Adrenal gland (tissue), 12 donors: ENCODE data around the gene SHF. TPM values are rescaled to one million over a fixed set of nuclear protein-coding genes. Genes with fewer than 3 reads are reported as not detected.

Source experiments
- DNase-seq, 7 donors: peaks; one replicate each; pipeline ENCODE4 v3.0.0-alpha.2; 2019 to 2020
- H3K27ac ChIP-seq, 5 donors: fragments of 200-600 bp; sonication (generic) in 4 of 5; 1 replicate in 3 of 5; 2 replicates in 2 of 5; pipeline versions ENCODE4 v1.5.1 to v1.8.0; 2016 to 2020; ENCODE audit warnings: mild to moderate bottlenecking in 1 of 5
- H3K27me3 ChIP-seq: fragments of 200-600 bp; 2 replicates; pipeline ENCODE4 v1.8.0; 2021
- H3K36me3 ChIP-seq, 2 donors: fragments of 200-600 bp; replicated peaks in 1 of 2; 1 replicate in 1 of 2; 2 replicates in 1 of 2; pipeline versions ENCODE4 v1.5.1 to v1.8.0; 2018 to 2022
- H3K4me1 ChIP-seq, 2 donors: fragments of 200-600 bp; replicated peaks in 1 of 2; 1 replicate in 1 of 2; 2 replicates in 1 of 2; pipeline versions ENCODE4 v1.5.1 to v1.8.0; 2018 to 2021
- H3K4me3 ChIP-seq, 4 donors: fragments of 200-600 bp; sonication (generic) in 3 of 4; one replicate each; pipeline ENCODE4 v1.5.1; 2016 to 2018
- H3K9me3 ChIP-seq, 3 donors: fragments of 200-600 bp; sonication (generic) in 1 of 3; replicated peaks in 1 of 3; 1 replicate in 2 of 3; 2 replicates in 1 of 3; pipeline versions ENCODE4 v1.5.1 to v1.8.0; 2016 to 2021
- CTCF ChIP-seq, 6 experiments: fragments of 450-650 bp in 4 of 6; fragments of 200-600 bp in 2 of 6; sonication (generic) in 1 of 6; IDR thresholded peaks; 1 replicate in 5 of 6; 2 replicates in 1 of 6; pipeline versions ENCODE4 v1.5.1 to v1.8.0; 2016 to 2021; ENCODE audit warnings: antibody characterized with exemption in 6 of 6, mild to moderate bottlenecking in 2 of 6, moderate library complexity in 1 of 6
- POLR2A ChIP-seq, 2 donors: fragments of 450-650 bp; IDR thresholded peaks; one replicate each; pipeline ENCODE4 v1.6.1; 2017; ENCODE audit warnings: antibody characterized with exemption in 2 of 2, mild to moderate bottlenecking in 2 of 2, moderate library complexity in 1 of 2
- WGBS, 4 donors: extraction: QIAGEN DNeasy Blood & Tissue Kit in 2 of 4; methylation state at CpG; one replicate each; pipeline versions ENCODE4 v1.1.5 to v1.1.7; 2013 to 2017; 5-methylcytosine and 5-hydroxymethylcytosine counted together
- intact Hi-C, 2 donors: fragments of 100-400 bp; cut with DNase I; formaldehyde crosslinking; loops; one replicate each; pipeline versions ENCODE4 v1.14.1 to v1.15.0; 2022 to 2023
- polyA plus RNA-seq, 3 donors: library from polyadenylated mRNA; stranded (reverse); fragments of 200-250 nt in 2 of 3; fragments of 350-450 nt in 1 of 3; fragmentation: Illumina TruSeq in 1 of 3; extraction: RNeasy Lipid Tissue Mini Kit (QIAGEN cat#74804) in 1 of 3; gene quantifications; one replicate each; pipeline ENCODE4 v1.2.3, GENCODE V29; 2013 to 2014
- total RNA-seq, 9 donors: library from RNA; depleted of rRNA in 4 of 9; stranded (reverse); fragments of >200 nt in 4 of 9; fragments of 120-200 nt in 1 of 9; fragmentation: NEBNext Ultra II Directional in 1 of 9; extraction: Animal tissue kit (Norgen Biotek cat#: 25700) in 1 of 9; gene quantifications; one replicate each; pipeline versions ENCODE4 v1.1.0 to v1.2.4, GENCODE V29; 2013 to 2023
- donor health status: healthy with polysubstance abuse.
- donor health status: Bipolar disorder and iron deficiency.
- donor health status: DM: yes; HTN: yes; CAD: no.
- donor health status: DM: no; HTN: no; CAD: no.
- donor health status: DM: no; HTN: no; CAD: no.
- donor health status: DM: yes; HTN: yes; CAD: no.

The SHF gene
- total and polyA plus RNA-seq, 12 donors = 3.2 to 30.0 (median 17.3) TPM

- intact Hi-C loops = no loop called here
- Histone ChIP-seq H3K36me3 (no peaks in the 10 kb centered on the region), H3K4me1 (peaks cover 0 to 2% of the 10 kb centered on the region in 2 donors), H3K4me3 (no peak overlapping the region), H3K27me3 (peaks cover 4% of the 10 kb centered on the region), H3K9me3 (no peaks in the 10 kb centered on the region), H3K27ac (no peak overlapping the region)
- TF ChIP-seq POLR2A (IDR thresholded peaks at IDR 0.05) (no peak), CTCF (IDR thresholded peaks at IDR 0.05) (no peak)
- 75 to 85% (median 81%) methylated on average over 7 of the region's 7 CpGs for WGBS, 4 donors
- no peak for DNase-seq
Measured at GRCh38 chr15:45122719-45123118, 65.0 kb downstream of the SHF start.

GRCh38 chr15:45121706-45122417 lies 65.9 kb downstream of the SHF start:
- H3K27ac ChIP-seq = no peak overlapping the region
- H3K4me3 ChIP-seq = no peak overlapping the region
- WGBS, 4 donors = 61 to 67% (median 63%) methylated on average over 9 of the region's 9 CpGs
- no peak for TF ChIP-seq POLR2A (IDR thresholded peaks at IDR 0.05)
- no peak for TF ChIP-seq CTCF (IDR thresholded peaks at IDR 0.05)
- H3K4me1 ChIP-seq = peaks cover 0 to 10% of the 10 kb centered on the region in 2 donors
- intact Hi-C loops = no loop called here
- H3K36me3 ChIP-seq = no peaks in the 10 kb centered on the region
- no peaks in the 10 kb centered on the region for H3K9me3 ChIP-seq
- peaks cover 12% of the 10 kb centered on the region for H3K27me3 ChIP-seq
- peak in 1 of 7 donors; percentile 29 for DNase-seq

DNA sequence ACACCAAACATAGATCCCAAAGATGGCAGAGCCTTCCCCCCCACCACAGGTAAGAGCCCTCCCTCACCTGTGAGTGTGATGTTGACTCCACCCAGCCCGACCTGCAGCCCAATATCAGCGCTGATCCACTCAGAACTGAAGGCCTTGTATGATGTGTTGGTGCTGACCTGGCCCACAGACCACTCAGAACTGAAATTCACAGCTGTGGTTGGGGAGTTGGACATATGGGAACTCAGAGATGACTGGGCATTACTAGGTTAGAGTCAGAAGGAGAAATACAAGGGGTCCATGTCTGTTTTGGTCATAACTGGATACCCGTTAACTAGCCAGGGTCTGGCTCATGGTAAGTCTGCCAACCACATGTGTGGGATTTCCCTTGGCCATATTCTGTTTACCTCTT lies 66.7 kb downstream of the SHF start:
- Histone ChIP-seq H3K27me3 (peaks cover 21% of the 10 kb centered on the region), H3K4me3 (no peak overlapping the region), H3K36me3 (no peaks in the 10 kb centered on the region), H3K4me1 (peaks cover 0 to 13% of the 10 kb centered on the region in 2 donors), H3K9me3 (no peaks in the 10 kb centered on the region), H3K27ac (no peak overlapping the region)
- 83 to 92% (median 89%) methylated on average over 3 of the region's 3 CpGs for WGBS, 4 donors
- TF ChIP-seq POLR2A (IDR thresholded peaks at IDR 0.05) (no peak), CTCF (IDR thresholded peaks at IDR 0.05) (no peak)
- intact Hi-C loops = no loop called here
- no peak for DNase-seq

- 91 to 95% (median 92%) methylated on average over 6 to 10 of the region's 10 CpGs for WGBS, 4 donors
- H3K27me3 ChIP-seq = peaks cover 28% of the 10 kb centered on the region
Measured at GRCh38 chr15:45120081-45120972, 67.4 kb downstream of the SHF start.

More at GRCh38 chr15:45120081-45120972, 67.4 kb downstream of the SHF start:
- H3K4me3 ChIP-seq = no peak overlapping the region
- H3K9me3 ChIP-seq = no peaks in the 10 kb centered on the region
- no peak for DNase-seq
- peaks cover 0 to 13% of the 10 kb centered on the region in 2 donors for H3K4me1 ChIP-seq
- no peak for TF ChIP-seq CTCF (IDR thresholded peaks at IDR 0.05)
- no peak for TF ChIP-seq POLR2A (IDR thresholded peaks at IDR 0.05)
- H3K27ac ChIP-seq = no peak overlapping the region
- H3K36me3 ChIP-seq = no peaks in the 10 kb centered on the region
- intact Hi-C loops = no loop called here
